Naive B cell (primary cell): ENCODE results near the gene SRSF12. TPM values are rescaled to one million over a fixed set of nuclear protein-coding genes. Genes with fewer than 3 reads are reported as not detected.

Source experiments
- ATAC-seq, 2 donors: fragments of 150-1000 bp; cut with Tn5 transposase; 2 replicates each; pipeline ENCODE4 v1.10.0; 2021; ENCODE audit warnings: low read depth in 2 of 2, mild to moderate bottlenecking in 2 of 2, moderate library complexity in 2 of 2
- DNase-seq: peaks from one replicate; pipeline ENCODE4 v3.0.0; 2022
- H3K27ac Mint-ChIP-seq, 6 donors: one replicate each; pipeline ENCODE4 v1.8.0; 2020 to 2022; ENCODE audit warnings: mild to moderate bottlenecking in 6 of 6, mixed read lengths in 6 of 6, moderate library complexity in 5 of 6, inconsistent platforms in 2 of 6
- H3K27me3 Mint-ChIP-seq, 3 donors: one replicate each; pipeline ENCODE4 v1.8.0; 2021 to 2022; ENCODE audit warnings: mixed read lengths in 3 of 3, mild to moderate bottlenecking in 1 of 3
- H3K36me3 Mint-ChIP-seq, 2 donors: one replicate each; pipeline ENCODE4 v1.8.0; 2020 to 2022; ENCODE audit warnings: mixed read lengths in 2 of 2, inconsistent platforms in 1 of 2, mild to moderate bottlenecking in 1 of 2
- H3K4me1 Mint-ChIP-seq, 3 donors: one replicate each; pipeline ENCODE4 v1.8.0; 2020 to 2022; ENCODE audit warnings: mixed read lengths in 3 of 3, inconsistent platforms in 1 of 3, mild to moderate bottlenecking in 1 of 3, moderate library complexity in 1 of 3
- H3K4me3 Mint-ChIP-seq, 8 donors: one replicate each; pipeline ENCODE4 v1.8.0; 2020 to 2022; ENCODE audit warnings: mild to moderate bottlenecking in 8 of 8, mixed read lengths in 8 of 8, moderate library complexity in 8 of 8, inconsistent platforms in 2 of 8
- H3K9me3 Mint-ChIP-seq, 7 donors: one replicate each; pipeline ENCODE4 v1.8.0; 2020 to 2022; ENCODE audit warnings: mixed read lengths in 7 of 7, mild to moderate bottlenecking in 5 of 7, inconsistent platforms in 2 of 7, moderate library complexity in 1 of 7
- polyA plus RNA-seq, 6 donors: library from polyadenylated mRNA; unstranded; fragments of 300-500 nt; fragmentation: Illumina TruSeq; gene quantifications; one replicate each; pipeline ENCODE4 v1.2.3, GENCODE V29; 2021; ENCODE audit warnings: low read depth in 6 of 6

Gene SRSF12
- polyA plus RNA-seq: under 1 TPM in 5 of 6 donors, not detected in 1; 0.06 to 0.92 (median 0.32) TPM

DNA sequence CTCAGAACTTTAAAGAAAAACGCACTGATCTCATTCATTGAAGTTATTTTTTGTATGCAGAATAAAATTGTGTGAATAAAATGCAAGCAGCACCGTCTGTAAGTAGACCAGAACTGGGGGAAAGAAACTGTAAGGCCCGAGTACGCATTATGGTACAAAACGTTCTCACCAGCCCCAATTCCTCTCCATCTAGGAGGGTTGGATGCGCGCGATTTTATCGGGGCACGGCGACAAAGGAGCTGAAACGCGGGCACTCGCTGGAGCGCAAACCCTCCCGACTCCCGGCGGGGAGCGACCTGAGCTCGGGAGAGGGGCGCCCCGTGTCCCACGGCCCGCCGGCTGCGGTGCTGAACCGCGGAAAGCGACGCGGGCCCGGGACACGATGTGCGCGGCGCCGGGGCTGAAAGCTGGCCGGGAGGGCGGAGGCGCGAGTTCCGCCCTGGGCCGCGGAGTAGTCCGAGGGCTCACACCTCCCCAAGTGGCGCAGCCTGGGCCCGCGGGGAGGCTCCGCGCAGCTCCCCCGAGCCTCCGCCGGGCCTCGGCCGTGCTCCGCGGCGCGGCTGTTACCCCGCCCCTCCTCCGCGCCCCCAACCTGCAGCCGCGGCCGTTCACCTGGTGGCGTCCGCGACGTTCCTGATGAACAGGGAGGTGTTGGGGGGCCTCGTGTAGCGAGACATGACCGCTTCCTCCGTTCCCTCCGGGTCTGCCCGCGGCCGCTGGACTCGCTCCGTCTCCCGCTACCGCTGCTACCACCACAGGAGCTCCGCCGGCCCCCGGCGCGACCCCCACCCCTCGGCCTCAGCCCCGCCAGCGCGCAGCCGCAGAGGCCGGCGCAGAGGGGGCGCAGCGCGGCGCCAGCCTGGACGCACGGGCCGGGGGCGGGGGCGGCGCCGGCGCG is at the start of gene SRSF12:
TSS of gene SRSF12 (minus strand) at position 861 of the 898 bp plus-strand sequence. CDS start at position 677, 184 bp downstream.
- peak; percentile 85 to 88 for ATAC-seq
- peak; percentile 30 for DNase-seq
- H3K9me3 Mint-ChIP-seq: peaks cover 0 to 8% (median 0%) of the 10 kb centered on the region in 7 donors
- peak within 1 kb of the TSS; percentile 84 to 92 (median 88) for H3K4me3 Mint-ChIP-seq
- H3K4me1 Mint-ChIP-seq: peaks cover 7 to 13% (median 8%) of the 10 kb centered on the region in 3 donors
- H3K27ac Mint-ChIP-seq: peak within 1 kb of the TSS in 4 of 6 donors; percentile 15 to 51 (median 25)
- peaks cover 0 to 7% of the 10 kb centered on the region in 2 donors for H3K36me3 Mint-ChIP-seq
- peaks cover 0 to 6% (median 5%) of the 10 kb centered on the region in 3 donors for H3K27me3 Mint-ChIP-seq

DNA sequence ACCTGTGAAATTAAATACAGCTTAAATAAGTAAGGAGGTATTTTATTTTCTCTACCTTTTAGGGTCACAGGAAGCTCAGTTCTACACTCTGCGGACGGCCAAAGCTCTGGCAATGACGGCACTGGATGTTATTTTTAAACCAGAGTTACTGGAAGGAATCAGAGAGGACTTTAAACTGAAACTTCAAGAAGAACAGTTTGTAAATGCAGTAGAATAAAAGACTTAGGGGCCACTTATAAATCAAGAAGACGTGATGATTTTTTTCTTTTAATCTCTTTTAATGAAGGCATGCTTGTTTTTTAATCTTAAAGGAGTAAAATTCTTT is 44.1 kb upstream of the SRSF12 start:
- DNase-seq (no peak), ATAC-seq (no peak)
- H3K27me3 Mint-ChIP-seq: no peaks in the 10 kb centered on the region
- H3K36me3 Mint-ChIP-seq: peaks cover 25 to 32% of the 10 kb centered on the region in 2 donors
- no peaks in the 10 kb centered on the region for H3K4me1 Mint-ChIP-seq
- no peak overlapping the region for H3K27ac Mint-ChIP-seq
- no peak overlapping the region for H3K4me3 Mint-ChIP-seq
- no peaks in the 10 kb centered on the region for H3K9me3 Mint-ChIP-seq

DNA sequence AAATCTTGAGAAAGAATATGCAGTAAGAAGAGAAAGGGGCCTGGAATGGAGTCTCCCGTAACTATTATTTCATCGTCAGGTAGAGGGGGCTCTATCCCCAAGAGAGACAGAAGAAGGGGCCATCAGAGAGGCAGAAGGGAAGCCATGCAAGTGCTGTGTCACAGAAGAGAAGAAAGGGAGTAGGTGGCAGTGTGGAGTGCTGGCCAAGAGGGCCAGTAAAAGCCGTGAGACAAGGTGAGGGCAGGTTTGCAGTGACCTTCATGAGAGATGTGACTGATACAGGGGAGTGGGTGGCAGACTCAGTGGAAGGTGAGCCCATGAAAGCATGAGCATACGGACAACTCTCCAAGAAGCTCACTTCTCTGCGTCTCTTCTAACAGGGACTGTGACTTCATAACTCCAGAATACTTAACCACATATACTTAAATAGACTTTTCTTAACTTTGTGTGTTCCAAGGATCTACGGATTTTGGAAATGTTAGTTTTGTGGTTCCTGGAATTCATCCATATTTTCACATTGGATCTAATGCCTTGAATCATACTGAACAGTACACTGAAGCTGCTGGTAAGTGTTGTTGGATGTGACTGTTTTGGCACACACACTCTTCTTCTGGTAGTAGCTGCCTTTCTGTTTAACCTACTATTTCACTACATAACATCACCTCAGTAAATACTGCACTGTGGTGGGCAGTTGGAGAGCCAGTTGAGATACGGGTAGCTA is 43.6 kb upstream of the SRSF12 start:
- ATAC-seq: no peak
- Mint-ChIP-seq H3K27ac (peak overlapping the region in 2 of 6 donors; percentile 6 to 7), H3K4me3 (no peak overlapping the region), H3K4me1 (no peaks in the 10 kb centered on the region), H3K27me3 (no peaks in the 10 kb centered on the region), H3K36me3 (peaks cover 25 to 32% of the 10 kb centered on the region in 2 donors), H3K9me3 (no peaks in the 10 kb centered on the region)
- DNase-seq: no peak

DNA sequence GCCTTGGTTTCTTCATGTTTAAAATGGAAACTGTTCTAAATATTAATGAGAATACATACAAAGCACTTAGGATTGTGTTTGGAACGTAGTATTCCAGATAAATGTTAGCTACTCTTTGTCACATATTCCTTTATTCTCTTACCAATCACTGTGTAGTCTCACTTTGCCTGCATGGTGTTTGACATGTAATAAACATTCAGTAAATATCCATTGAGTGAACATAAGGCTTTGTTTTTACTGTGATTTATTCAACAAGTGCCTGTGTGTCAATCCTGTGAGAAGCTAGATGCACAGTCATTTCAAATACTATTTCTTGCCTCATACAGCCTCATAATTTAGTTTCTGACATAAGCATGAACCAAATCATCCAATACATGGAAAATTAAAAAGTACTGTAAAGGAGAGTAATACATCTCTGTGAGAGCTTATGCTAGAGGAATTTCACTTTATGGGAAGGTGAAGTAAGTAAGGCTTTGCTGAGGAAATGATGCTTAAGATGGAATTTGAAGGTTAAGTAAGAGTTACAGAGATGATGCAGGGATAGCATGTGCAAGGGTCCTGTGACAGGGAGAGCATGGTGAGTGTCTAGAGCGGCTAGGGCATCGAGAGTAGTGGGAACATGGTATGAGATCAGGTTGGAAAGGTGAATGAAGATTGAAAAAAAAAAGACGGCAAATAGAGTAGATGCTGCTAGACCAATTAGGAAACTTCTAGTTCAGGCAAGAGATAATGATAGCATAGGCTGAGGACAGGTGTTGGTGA is 42.6 kb upstream of the SRSF12 start:
- H3K27me3 Mint-ChIP-seq: no peaks in the 10 kb centered on the region

DNA sequence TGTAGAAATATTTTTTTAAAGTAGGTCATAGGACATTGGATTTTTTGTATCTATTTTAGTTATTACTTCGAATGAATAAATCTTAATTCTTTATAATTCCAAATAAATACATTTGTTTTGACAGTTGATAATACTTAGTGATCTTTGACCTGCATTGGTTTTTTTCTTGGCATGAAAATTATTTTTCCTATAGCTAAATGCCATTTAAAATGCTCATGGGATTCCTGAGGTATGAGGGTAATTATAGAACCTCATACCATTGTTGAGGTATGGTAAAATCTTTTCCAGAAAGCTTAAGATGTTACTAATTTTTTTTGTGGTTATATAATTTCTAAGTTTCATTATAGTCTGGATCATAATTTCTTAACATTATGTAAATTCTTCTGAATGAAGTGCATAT is 36.3 kb upstream of the SRSF12 start:
- Mint-ChIP-seq H3K27ac (no peak overlapping the region), H3K4me3 (no peak overlapping the region), H3K4me1 (no peaks in the 10 kb centered on the region), H3K9me3 (no peaks in the 10 kb centered on the region), H3K27me3 (no peaks in the 10 kb centered on the region), H3K36me3 (peaks cover 9 to 12% of the 10 kb centered on the region in 2 donors)
- ATAC-seq (no peak), DNase-seq (no peak)

More for the DNA sequence above, 42.6 kb upstream of the SRSF12 start:
- DNase-seq (no peak), ATAC-seq (no peak)
- Mint-ChIP-seq H3K4me1 (no peaks in the 10 kb centered on the region), H3K27ac (peak overlapping the region in 3 of 6 donors; percentile 2 to 61 (median 39)), H3K9me3 (no peaks in the 10 kb centered on the region), H3K4me3 (no peak overlapping the region), H3K36me3 (peaks cover 25 to 32% of the 10 kb centered on the region in 2 donors)

DNA sequence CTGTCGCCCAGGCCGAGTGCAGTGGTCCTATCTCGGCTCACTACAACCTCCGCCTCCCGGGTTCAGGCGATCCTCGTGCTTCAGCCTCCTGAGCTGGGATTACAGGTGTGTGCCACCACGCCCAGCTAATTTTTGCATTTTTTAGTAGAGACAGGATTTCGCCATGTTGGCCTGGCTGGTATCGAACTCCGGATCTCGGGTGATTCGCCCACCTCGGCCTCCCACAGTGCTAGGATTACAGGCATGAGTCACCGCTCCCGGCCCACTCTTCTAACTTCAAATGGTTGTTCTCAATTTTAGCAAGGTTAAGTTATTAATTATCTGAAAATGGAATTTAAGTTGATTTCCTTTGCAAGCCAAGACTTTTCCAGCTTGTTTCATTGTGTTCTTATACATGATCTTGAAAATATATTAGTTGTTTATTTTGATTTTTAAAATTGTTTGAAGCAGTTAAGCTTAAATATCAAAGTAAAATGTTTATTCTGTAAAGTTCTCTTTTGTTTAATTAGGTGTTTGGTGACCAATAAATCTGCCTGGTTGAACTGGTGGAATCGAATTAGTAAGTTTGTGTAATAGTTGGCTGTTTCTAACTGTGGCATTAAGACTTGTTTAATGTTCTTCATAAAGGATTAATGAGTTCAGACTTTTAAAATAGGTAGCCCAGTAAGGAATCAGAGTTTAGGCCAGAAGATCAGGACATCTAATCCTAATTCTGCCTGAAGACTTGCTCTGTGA is 30.3 kb upstream of the SRSF12 start:
- no peak for ATAC-seq
- Mint-ChIP-seq H3K4me1 (peaks cover 13 to 17% (median 16%) of the 10 kb centered on the region in 3 donors), H3K27me3 (no peaks in the 10 kb centered on the region), H3K4me3 (peak overlapping the region in 4 of 8 donors; percentile 15 to 74 (median 44)), H3K36me3 (peaks cover 0 to 3% of the 10 kb centered on the region in 2 donors), H3K27ac (no peak overlapping the region), H3K9me3 (no peaks in the 10 kb centered on the region)
- no peak for DNase-seq

DNA sequence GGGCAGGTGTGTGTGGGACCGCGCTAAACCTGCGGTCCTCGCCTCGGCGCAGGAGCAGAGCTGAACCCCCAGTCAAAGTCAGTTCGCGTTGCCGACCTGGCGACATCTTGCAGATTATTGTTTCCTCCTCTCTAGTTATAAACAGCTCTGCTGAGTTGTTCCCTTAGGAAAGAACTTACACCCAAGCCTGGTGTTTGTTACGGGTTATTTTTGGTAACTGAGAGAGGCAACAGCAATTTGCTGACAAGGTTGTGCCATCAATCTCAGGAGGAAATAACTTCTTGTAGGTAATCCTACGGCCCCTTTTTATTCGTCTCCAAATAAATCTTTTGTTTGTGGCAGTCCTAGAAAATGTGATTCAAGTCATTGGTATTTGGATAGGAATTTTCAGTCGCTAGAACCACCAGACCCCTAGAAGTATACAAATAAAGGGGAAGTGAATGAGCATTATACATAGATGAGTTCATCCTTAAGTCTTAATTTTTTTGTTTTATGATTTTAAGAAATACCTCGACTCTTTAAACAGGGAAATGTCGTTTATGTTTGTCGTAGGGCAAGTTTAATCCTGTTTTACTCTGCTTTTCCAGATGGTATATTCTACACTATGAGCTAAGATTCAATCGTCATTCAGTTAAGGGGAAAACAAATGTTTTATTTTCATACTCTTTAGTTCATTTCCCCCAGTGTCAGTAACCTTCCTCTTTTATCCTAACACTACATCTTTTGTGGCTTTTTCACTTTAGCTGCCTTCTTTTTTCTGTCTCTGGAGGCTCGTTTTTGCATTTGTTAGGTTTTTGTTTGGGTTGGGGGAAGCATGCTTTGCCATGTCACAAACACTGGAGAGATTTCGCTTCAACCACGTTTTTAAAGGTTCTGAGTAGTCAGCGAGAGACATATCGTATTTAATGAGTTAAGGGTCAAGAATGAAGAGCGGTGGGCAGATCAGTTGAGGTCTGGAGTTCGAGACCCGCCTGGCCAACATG is 29.1 kb upstream of the SRSF12 start:
- Mint-ChIP-seq H3K27me3 (no peaks in the 10 kb centered on the region), H3K4me3 (peak overlapping the region; percentile 81 to 99 (median 90)), H3K27ac (peak overlapping the region in 5 of 6 donors; percentile 47 to 89 (median 57)), H3K36me3 (peaks cover 0 to 3% of the 10 kb centered on the region in 2 donors), H3K9me3 (no peaks in the 10 kb centered on the region), H3K4me1 (peaks cover 13 to 17% (median 16%) of the 10 kb centered on the region in 3 donors)
- DNase-seq (peak; percentile 15), ATAC-seq (peak; percentile 14 to 16)

DNA sequence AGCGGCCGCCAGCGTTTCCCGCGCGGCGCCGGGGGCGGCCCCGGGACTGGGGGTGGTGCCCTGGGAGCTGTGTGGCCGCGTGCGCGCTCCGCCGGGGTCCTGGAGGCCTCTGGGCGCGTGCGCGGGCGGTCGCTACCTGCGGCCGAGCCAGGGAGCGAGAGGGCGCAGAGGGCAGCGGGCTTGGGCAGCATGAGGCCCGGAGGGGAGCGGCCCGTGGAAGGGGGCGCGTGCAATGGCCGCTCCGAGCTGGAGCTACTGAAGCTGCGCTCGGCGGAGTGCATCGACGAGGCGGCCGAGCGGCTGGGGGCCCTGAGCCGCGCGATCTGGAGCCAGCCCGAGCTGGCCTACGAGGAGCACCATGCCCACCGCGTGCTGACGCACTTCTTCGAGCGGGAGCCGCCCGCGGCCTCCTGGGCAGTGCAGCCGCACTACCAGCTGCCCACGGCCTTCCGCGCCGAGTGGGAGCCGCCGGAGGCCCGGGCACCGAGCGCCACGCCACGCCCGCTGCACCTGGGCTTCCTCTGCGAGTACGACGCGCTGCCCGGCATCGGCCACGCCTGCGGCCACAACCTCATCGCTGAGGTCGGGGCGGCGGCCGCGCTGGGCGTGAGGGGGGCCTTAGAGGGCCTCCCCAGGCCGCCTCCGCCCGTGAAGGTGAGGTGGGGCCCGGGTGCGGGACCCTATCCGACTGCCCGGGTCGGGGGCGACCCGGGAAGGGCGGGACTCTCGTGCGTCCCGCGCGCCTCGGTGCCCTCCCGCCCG is 28.3 kb upstream of the SRSF12 start, which contains the start of gene PM20D2:
TSS of gene PM20D2 (plus strand) at position 100 of the 762 bp plus-strand sequence. CDS start at position 190, 90 bp downstream.
- peak within 1 kb of the TSS; percentile 90 to 99 (median 95) for H3K4me3 Mint-ChIP-seq
- peak; percentile 73 to 75 for ATAC-seq
- peaks cover 0 to 3% of the 10 kb centered on the region in 2 donors for H3K36me3 Mint-ChIP-seq
- no peaks in the 10 kb centered on the region for H3K27me3 Mint-ChIP-seq
- peak; percentile 65 for DNase-seq
- peaks cover 13 to 17% (median 16%) of the 10 kb centered on the region in 3 donors for H3K4me1 Mint-ChIP-seq
- no peaks in the 10 kb centered on the region for H3K9me3 Mint-ChIP-seq
- peak within 1 kb of the TSS; percentile 94 to 97 (median 95) for H3K27ac Mint-ChIP-seq

DNA sequence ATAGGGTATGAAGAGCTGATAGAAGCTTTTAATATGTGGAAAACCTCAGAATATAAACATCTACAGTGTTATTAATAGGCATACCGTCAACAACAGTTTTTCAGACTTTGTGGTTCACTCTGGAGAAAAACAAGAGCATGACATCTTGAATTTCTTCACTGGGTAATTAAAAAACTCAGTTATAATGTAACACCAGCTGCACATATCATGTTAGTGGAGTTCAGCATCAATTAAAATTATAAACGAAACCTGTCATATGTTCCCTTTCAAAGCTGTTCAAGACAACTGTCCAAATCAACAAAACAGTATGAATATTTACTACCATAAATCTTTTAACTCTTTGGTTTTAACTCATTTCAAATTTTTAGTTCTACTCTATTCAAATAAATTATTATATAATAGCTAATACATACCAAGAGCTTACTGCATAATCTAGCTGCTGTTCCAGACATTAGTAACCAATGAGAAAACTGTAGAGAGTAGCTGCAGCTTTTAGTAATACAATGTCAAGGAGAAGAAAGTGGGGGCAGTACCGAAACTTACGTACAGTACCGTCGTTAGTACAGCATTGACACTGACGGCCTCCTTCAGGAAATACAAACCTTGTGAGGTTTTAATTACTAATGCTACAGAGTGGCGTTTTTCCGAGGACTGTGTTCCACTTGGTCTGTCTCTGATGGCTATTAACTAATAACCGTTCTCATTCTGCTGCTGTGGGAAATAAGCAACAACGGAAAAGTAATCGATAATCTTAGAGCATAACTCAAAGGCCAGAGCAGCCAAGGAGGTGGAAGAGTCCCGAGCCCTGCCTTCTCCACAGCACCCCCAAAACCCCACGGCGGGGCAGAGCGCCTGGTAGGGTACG is 27.5 kb upstream of the SRSF12 start:
- ATAC-seq (peak; percentile 79 to 81), DNase-seq (peak; percentile 45)
- Mint-ChIP-seq H3K36me3 (peaks cover 0 to 3% of the 10 kb centered on the region in 2 donors), H3K4me1 (peaks cover 13 to 17% (median 16%) of the 10 kb centered on the region in 3 donors), H3K9me3 (no peaks in the 10 kb centered on the region), H3K27me3 (no peaks in the 10 kb centered on the region), H3K27ac (peak overlapping the region; percentile 94 to 97 (median 95)), H3K4me3 (peak overlapping the region; percentile 90 to 99 (median 95))

DNA sequence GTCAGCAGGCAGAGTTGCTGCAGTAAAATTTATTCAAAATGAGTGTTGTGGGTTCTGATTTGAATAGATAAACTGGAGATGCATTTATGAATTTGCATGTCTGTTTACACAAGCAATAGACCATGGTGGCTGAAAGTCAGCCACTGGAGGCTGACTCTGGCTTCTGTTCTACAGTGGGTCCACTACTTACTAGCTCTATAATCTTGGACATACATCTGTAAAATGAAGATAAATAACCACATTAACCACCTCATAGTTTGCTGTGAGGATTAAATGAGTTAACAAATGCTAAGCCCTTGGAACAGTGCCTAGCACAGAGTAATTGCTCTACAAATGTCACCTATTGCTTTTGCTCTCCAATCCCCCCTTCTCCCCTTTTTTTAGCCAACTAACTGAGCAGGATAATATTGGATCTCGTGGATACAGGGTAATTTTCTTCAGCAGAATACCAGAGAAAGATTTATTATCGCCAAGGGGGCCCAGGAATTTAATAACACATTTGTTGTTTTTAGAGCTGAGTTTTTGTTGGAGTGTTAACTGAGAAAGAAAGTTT is 26.6 kb upstream of the SRSF12 start:
- Mint-ChIP-seq H3K9me3 (no peaks in the 10 kb centered on the region), H3K27ac (peak overlapping the region in 3 of 6 donors; percentile 10 to 94 (median 69)), H3K27me3 (no peaks in the 10 kb centered on the region), H3K4me3 (peak overlapping the region in 3 of 8 donors; percentile 1 to 97 (median 4)), H3K4me1 (peaks cover 13 to 17% (median 16%) of the 10 kb centered on the region in 3 donors), H3K36me3 (peaks cover 0 to 3% of the 10 kb centered on the region in 2 donors)
- ATAC-seq (no peak), DNase-seq (no peak)
